ENCODE data around the gene PPP1R12C. TPM values are rescaled to one million over a fixed set of nuclear protein-coding genes. Genes with fewer than 3 reads are reported as not detected.

The PPP1R12C gene
- polyA plus RNA-seq, 3 donors, result 2.1 to 206 (median 2.6) TPM

GRCh38 chr19:55048446-55048845 lies 69.0 kb downstream of the PPP1R12C start:
- Histone ChIP-seq H3K4me3 (replicated peaks in 1 of 3; ENCODE audit: low read depth in 2 of 3, low read length in 3 of 3) (no peak overlapping the region), H4K20me1 (ENCODE audit: insufficient read depth, low read length) (no peaks in the 10 kb centered on the region), H3K36me3 (replicated peaks in 1 of 2; ENCODE audit: control insufficient read depth in 1 of 2, insufficient read depth in 2 of 2, low read length in 2 of 2) (peaks cover 57 to 64% of the 10 kb centered on the region in 2 donors), H3K27me3 (ENCODE audit: control insufficient read depth in 2 of 2, insufficient read depth in 2 of 2, low read length in 2 of 2) (no peaks in the 10 kb centered on the region), H3K79me2 (ENCODE audit: insufficient read depth, low read length) (no peaks in the 10 kb centered on the region), H2AFZ (ENCODE audit: insufficient read depth, low read depth, low read length, poor library complexity, severe bottlenecking) (no peak overlapping the region), H3K9me3 (replicated peaks in 1 of 2; ENCODE audit: control insufficient read depth in 1 of 2, insufficient read depth in 1 of 2, low read length in 2 of 2) (no peaks in the 10 kb centered on the region), H3K9ac (ENCODE audit: insufficient read depth, low read length, poor library complexity, severe bottlenecking) (no peak overlapping the region), H3K27ac (ENCODE audit: low read depth in 1 of 2, low read length in 2 of 2) (no peak overlapping the region), H3K4me2 (replicated peaks; ENCODE audit: extremely low read depth, low read length, poor library complexity, severe bottlenecking) (no peak overlapping the region), H3K4me1 (ENCODE audit: control insufficient read depth in 1 of 2, insufficient read depth in 2 of 2, low read length in 2 of 2) (no peaks in the 10 kb centered on the region)
- TF ChIP-seq CTCF (IDR thresholded peaks at IDR 0.05), result no peak
- WGBS (ENCODE audit: insufficient coverage), result 95% methylated on average over 15 of the region's 15 CpGs
- H3K4me3 Mint-ChIP-seq, result no peak overlapping the region
- H3K9me3 Mint-ChIP-seq, result peaks cover 0 to 2% (median 0%) of the 10 kb centered on the region in 7 donors
- H3K27ac Mint-ChIP-seq, result no peak overlapping the region
- H3K27me3 Mint-ChIP-seq (ENCODE audit: low read depth in 3 of 3), result peaks cover 0 to 3% (median 0%) of the 10 kb centered on the region in 3 donors
- peaks cover 56 to 91% of the 10 kb centered on the region in 2 donors for H3K36me3 Mint-ChIP-seq
- no peaks in the 10 kb centered on the region for H3K4me1 Mint-ChIP-seq
- intact Hi-C loops (cut with micrococcal nuclease), result loop anchor here in 1 of 2 donors (10.0 kb wide), 1 partner anchor 54 kb away; no protein-coding TSS in a partner anchor
- DNase-seq, result no peak

DNA sequence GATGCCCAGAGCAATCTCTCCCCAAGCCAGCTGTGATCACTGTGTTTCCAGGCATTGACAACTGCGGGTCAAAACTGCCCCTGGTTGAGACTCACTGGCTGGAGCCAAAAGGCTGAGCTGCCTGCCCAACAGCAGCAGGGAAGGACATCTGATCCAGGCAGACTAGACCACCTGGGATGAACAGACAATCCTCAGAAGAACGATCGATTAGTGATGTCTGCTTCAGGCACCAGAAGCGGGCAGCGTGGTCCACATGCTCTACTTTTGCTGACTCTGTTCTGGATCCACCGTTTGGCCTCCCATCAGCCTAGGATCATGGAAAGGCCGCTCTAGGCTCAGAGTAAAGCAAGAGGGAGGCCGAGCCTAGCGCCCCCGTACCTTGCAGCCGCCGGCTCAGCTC lies 69.5 kb downstream of the PPP1R12C start:
- Histone ChIP-seq H3K4me1 (ENCODE audit: control insufficient read depth in 1 of 2, insufficient read depth in 2 of 2, low read length in 2 of 2) (no peaks in the 10 kb centered on the region), H3K36me3 (replicated peaks in 1 of 2; ENCODE audit: control insufficient read depth in 1 of 2, insufficient read depth in 2 of 2, low read length in 2 of 2) (peaks cover 54 to 63% of the 10 kb centered on the region in 2 donors), H3K4me2 (replicated peaks; ENCODE audit: extremely low read depth, low read length, poor library complexity, severe bottlenecking) (no peak overlapping the region), H2AFZ (ENCODE audit: insufficient read depth, low read depth, low read length, poor library complexity, severe bottlenecking) (no peak overlapping the region), H4K20me1 (ENCODE audit: insufficient read depth, low read length) (peaks cover 3% of the 10 kb centered on the region), H3K27me3 (ENCODE audit: control insufficient read depth in 2 of 2, insufficient read depth in 2 of 2, low read length in 2 of 2) (no peaks in the 10 kb centered on the region), H3K9ac (ENCODE audit: insufficient read depth, low read length, poor library complexity, severe bottlenecking) (no peak overlapping the region), H3K79me2 (ENCODE audit: insufficient read depth, low read length) (no peaks in the 10 kb centered on the region), H3K4me3 (replicated peaks in 1 of 3; ENCODE audit: low read depth in 2 of 3, low read length in 3 of 3) (no peak overlapping the region), H3K27ac (ENCODE audit: low read depth in 1 of 2, low read length in 2 of 2) (no peak overlapping the region), H3K9me3 (replicated peaks in 1 of 2; ENCODE audit: control insufficient read depth in 1 of 2, insufficient read depth in 1 of 2, low read length in 2 of 2) (no peaks in the 10 kb centered on the region)
- Mint-ChIP-seq H3K4me3 (no peak overlapping the region), H3K27me3 (ENCODE audit: low read depth in 3 of 3) (peaks cover under 1 to 6% (median 1%) of the 10 kb centered on the region in 3 donors), H3K9me3 (peaks cover 0 to 1% (median 0%) of the 10 kb centered on the region in 7 donors), H3K4me1 (no peaks in the 10 kb centered on the region), H3K36me3 (peaks cover 55 to 91% of the 10 kb centered on the region in 2 donors), H3K27ac (no peak overlapping the region)
- DNase-seq, result no peak
- TF ChIP-seq CTCF (IDR thresholded peaks at IDR 0.05), result no peak
- 98% methylated on average over 12 of the region's 12 CpGs for WGBS (ENCODE audit: insufficient coverage)
- intact Hi-C loops (cut with micrococcal nuclease), result loop anchor here in 1 of 2 donors (10.0 kb wide), 1 partner anchor 53 kb away; no protein-coding TSS in a partner anchor
